ENCODE measurements around the gene DOCK2. TPM values are rescaled to one million over a fixed set of nuclear protein-coding genes. Genes with fewer than 3 reads are reported as not detected.

The DOCK2 gene
- total RNA-seq, 1 experiment from 2014 or later: 1.4 TPM

- ATAC-seq: no peak
- no peaks in the 10 kb centered on the region for H3K27me3 ChIP-seq (ENCODE audit: control insufficient read depth, insufficient read depth, low read length)
- ChIA-PET POLR2A (no interaction called here), CTCF (no interaction called here)
- no peak for TF ChIP-seq POLR2AphosphoS5 (IDR thresholded peaks at IDR 0.05; ENCODE audit: low read depth, low read length)
- TF ChIP-seq CTCF (IDR thresholded peaks at IDR 0.05): no peak
- DNase-seq (ENCODE audit: low read depth, low spot score): no peak
- H3K9me3 ChIP-seq (ENCODE audit: control insufficient read depth, insufficient read depth, low read depth, low read length): no peaks in the 10 kb centered on the region
- no TSS peak for BruUV-seq (replicated peaks)
- no peak overlapping the region for H3K27ac ChIP-seq (ENCODE audit: low read length)
- intact Hi-C loops (cut with micrococcal nuclease; ENCODE audit: unreplicated experiment) (no loop called here), in situ Hi-C loops (cut with HindIII; ENCODE audit: low pct_unique_long_range_greater_than_20kb, low sequenced_read_pairs) (no loop called here)
- no peaks in the 10 kb centered on the region for H3K36me3 ChIP-seq (ENCODE audit: control insufficient read depth, insufficient read depth, low read length)
- H3K4me3 ChIP-seq (ENCODE audit: low read depth in 2 of 2, low read length in 2 of 2): no peak overlapping the region
- H3K4me1 ChIP-seq (ENCODE audit: control insufficient read depth, insufficient read depth, low read length): no peaks in the 10 kb centered on the region
Measured at GRCh38 chr5:169647566-169647965, 10.5 kb downstream of the DOCK2 start.

DNA sequence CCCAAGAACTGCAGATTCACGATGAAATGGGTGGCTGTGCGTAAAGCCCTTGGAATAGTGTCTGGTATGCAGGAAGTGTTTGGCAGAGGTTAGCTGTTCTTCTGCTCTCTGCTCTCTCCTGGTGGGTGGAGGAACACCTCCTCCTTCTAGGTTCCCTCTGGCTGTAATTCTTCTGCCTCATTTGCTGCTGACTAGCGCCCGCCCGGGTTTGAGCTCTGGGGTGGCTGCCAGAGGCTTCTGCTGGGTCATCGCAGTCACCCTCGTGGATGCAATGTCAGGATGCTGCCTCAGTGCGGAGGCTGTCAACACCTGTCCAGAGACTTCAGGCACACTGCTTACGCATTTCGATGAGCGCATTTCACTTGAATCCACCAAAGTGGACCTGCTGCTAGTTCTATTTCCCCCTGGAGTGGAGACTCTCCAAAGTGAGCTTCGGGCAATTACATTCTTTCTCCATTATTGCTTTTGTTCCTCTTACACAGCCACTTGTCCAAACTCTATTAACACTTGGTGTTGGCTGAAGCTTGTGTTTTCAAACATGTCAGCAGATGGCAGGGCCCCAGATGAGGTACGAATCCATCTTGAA is 11.7 kb downstream of the DOCK2 start:
- ChIA-PET CTCF (no interaction called here), POLR2A (no interaction called here)
- Histone ChIP-seq H3K27ac (ENCODE audit: low read length) (no peak overlapping the region), H3K9me3 (ENCODE audit: control insufficient read depth, insufficient read depth, low read depth, low read length) (no peaks in the 10 kb centered on the region), H3K4me1 (ENCODE audit: control insufficient read depth, insufficient read depth, low read length) (no peaks in the 10 kb centered on the region), H3K36me3 (ENCODE audit: control insufficient read depth, insufficient read depth, low read length) (no peaks in the 10 kb centered on the region), H3K27me3 (ENCODE audit: control insufficient read depth, insufficient read depth, low read length) (no peaks in the 10 kb centered on the region), H3K4me3 (ENCODE audit: low read depth in 2 of 2, low read length in 2 of 2) (no peak overlapping the region)
- ATAC-seq (no peak), DNase-seq (ENCODE audit: low read depth, low spot score) (no peak)
- no TSS peak for BruUV-seq (replicated peaks)
- intact Hi-C loops (cut with micrococcal nuclease; ENCODE audit: unreplicated experiment): no loop called here
- no peak for TF ChIP-seq SIN3A (IDR thresholded peaks at IDR 0.05; ENCODE audit: borderline replicate concordance, insufficient read depth, low read depth, low read length)
- in situ Hi-C loops (cut with HindIII; ENCODE audit: low pct_unique_long_range_greater_than_20kb, low sequenced_read_pairs): no loop called here

DNA sequence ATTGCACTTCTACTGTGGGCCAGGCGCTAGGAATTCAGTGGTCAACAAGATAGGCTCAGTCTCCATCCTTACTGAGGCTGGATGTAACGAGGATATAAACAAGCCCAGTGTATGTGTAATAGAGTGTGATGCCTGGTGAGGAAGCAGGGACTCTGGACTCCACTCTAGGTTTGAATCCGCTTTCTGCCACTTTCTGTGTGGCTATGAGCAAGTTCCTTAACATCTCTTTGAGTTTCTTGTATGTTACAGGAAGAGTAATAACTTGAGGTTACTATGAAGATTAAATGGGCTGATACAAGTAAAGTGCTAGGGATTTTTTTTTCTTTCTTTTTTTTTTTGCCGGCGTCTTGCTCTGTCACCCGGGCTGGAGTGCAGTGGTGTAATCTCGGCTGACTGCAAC is 12.4 kb downstream of the DOCK2 start:
- Histone ChIP-seq H3K36me3 (ENCODE audit: control insufficient read depth, insufficient read depth, low read length) (no peaks in the 10 kb centered on the region), H3K4me3 (ENCODE audit: low read depth in 2 of 2, low read length in 2 of 2) (no peak overlapping the region), H3K4me1 (ENCODE audit: control insufficient read depth, insufficient read depth, low read length) (no peaks in the 10 kb centered on the region), H3K27ac (ENCODE audit: low read length) (no peak overlapping the region), H3K9me3 (ENCODE audit: control insufficient read depth, insufficient read depth, low read depth, low read length) (no peaks in the 10 kb centered on the region), H3K27me3 (ENCODE audit: control insufficient read depth, insufficient read depth, low read length) (no peaks in the 10 kb centered on the region)
- intact Hi-C loops (cut with micrococcal nuclease; ENCODE audit: unreplicated experiment) (no loop called here), in situ Hi-C loops (cut with HindIII; ENCODE audit: low pct_unique_long_range_greater_than_20kb, low sequenced_read_pairs) (no loop called here)
- ChIA-PET POLR2A (no interaction called here), CTCF (no interaction called here)
- DNase-seq (ENCODE audit: low read depth, low spot score) (no peak), ATAC-seq (no peak)
- TF ChIP-seq TCF7L2 (IDR thresholded peaks at IDR 0.05; ENCODE audit: low read depth, low read length) (no peak), CTCF (IDR thresholded peaks at IDR 0.05) (no peak), POLR2AphosphoS5 (IDR thresholded peaks at IDR 0.05; ENCODE audit: low read depth, low read length) (no peak), SIN3A (IDR thresholded peaks at IDR 0.05; ENCODE audit: borderline replicate concordance, insufficient read depth, low read depth, low read length) (no peak)
- TF ChIP-seq, protein P1, sequence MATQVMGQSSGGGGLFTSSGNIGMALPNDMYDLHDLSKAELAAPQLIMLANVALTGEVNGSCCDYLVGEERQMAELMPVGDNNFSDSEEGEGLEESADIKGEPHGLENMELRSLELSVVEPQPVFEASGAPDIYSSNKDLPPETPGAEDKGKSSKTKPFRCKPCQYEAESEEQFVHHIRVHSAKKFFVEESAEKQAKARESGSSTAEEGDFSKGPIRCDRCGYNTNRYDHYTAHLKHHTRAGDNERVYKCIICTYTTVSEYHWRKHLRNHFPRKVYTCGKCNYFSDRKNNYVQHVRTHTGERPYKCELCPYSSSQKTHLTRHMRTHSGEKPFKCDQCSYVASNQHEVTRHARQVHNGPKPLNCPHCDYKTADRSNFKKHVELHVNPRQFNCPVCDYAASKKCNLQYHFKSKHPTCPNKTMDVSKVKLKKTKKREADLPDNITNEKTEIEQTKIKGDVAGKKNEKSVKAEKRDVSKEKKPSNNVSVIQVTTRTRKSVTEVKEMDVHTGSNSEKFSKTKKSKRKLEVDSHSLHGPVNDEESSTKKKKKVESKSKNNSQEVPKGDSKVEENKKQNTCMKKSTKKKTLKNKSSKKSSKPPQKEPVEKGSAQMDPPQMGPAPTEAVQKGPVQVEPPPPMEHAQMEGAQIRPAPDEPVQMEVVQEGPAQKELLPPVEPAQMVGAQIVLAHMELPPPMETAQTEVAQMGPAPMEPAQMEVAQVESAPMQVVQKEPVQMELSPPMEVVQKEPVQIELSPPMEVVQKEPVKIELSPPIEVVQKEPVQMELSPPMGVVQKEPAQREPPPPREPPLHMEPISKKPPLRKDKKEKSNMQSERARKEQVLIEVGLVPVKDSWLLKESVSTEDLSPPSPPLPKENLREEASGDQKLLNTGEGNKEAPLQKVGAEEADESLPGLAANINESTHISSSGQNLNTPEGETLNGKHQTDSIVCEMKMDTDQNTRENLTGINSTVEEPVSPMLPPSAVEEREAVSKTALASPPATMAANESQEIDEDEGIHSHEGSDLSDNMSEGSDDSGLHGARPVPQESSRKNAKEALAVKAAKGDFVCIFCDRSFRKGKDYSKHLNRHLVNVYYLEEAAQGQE (IDR thresholded peaks at IDR 0.05; ENCODE audit: insufficient read depth in 1 of 2, low read depth in 2 of 2, low read length in 1 of 2): no peak
- BruUV-seq (replicated peaks): no TSS peak
